Measurements from ENCODE around the gene PLEKHH1.
"Not testable (repeated sequence)": the region's sequence is repeated elsewhere in the genome, so short reads cannot be mapped to it uniquely, and the experiment has no call there.

Gene PLEKHH1

DNA sequence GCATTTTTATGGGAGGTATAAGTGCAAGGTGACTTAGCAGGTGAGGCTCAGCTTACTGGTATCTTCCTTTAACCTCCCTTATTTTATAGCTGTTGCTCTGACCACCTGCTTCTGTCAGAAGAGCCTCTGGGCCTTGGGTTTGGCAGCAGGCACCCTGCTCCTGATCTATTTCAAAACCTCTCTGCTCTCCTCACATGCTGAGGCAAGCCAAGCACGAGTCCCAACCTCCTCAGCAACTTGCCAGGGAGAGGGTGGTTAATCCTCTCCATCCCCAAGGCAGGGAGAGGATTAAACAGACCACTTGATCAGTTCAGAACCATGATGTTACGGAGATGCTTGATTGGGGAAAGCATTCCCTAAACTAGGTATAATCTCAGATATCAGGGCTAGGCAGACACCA is 5.4 kb downstream of the PLEKHH1 start:
- no peaks in the 10 kb centered on the region for H3K9me3 ChIP-seq
- H3K36me3 ChIP-seq = no peaks in the 10 kb centered on the region
- no peaks in the 10 kb centered on the region for H3K4me1 ChIP-seq
- TF ChIP-seq CTCF (IDR thresholded peaks at IDR 0.05; ENCODE audit: low read depth, low read length) = no peak
- H3K4me3 ChIP-seq (ENCODE audit: low read depth, low read length) = no peak overlapping the region
- H3K27me3 ChIP-seq = no peaks in the 10 kb centered on the region
- DNase-seq = no peak

GRCh38 chr14:67539116-67539515 is 6.0 kb downstream of the PLEKHH1 start:
- H3K27me3 ChIP-seq = no peaks in the 10 kb centered on the region

GRCh38 chr14:67541448-67542387 is 8.6 kb downstream of the PLEKHH1 start:
- Histone ChIP-seq H3K9me3 (no peaks in the 10 kb centered on the region), H3K36me3 (no peaks in the 10 kb centered on the region), H3K4me1 (no peaks in the 10 kb centered on the region), H3K4me3 (ENCODE audit: low read depth, low read length) (no peak overlapping the region), H3K27me3 (no peaks in the 10 kb centered on the region)
- DNase-seq = no peak
- TF ChIP-seq CTCF (IDR thresholded peaks at IDR 0.05; ENCODE audit: low read depth, low read length) = no peak

More at GRCh38 chr14:67539116-67539515, 6.0 kb downstream of the PLEKHH1 start:
- TF ChIP-seq CTCF (IDR thresholded peaks at IDR 0.05; ENCODE audit: low read depth, low read length) = no peak
- Histone ChIP-seq H3K4me1 (no peaks in the 10 kb centered on the region), H3K36me3 (no peaks in the 10 kb centered on the region), H3K9me3 (no peaks in the 10 kb centered on the region), H3K4me3 (ENCODE audit: low read depth, low read length) (no peak overlapping the region)
- DNase-seq = no peak

- not testable (repeated sequence) for H3K4me3 ChIP-seq (ENCODE audit: low read depth, low read length); H3K36me3 ChIP-seq; H3K4me1 ChIP-seq; DNase-seq; H3K9me3 ChIP-seq; H3K27me3 ChIP-seq
These were observed 9.5 kb downstream of the PLEKHH1 start for GRCh38 chr14:67542620-67543019.

DNA sequence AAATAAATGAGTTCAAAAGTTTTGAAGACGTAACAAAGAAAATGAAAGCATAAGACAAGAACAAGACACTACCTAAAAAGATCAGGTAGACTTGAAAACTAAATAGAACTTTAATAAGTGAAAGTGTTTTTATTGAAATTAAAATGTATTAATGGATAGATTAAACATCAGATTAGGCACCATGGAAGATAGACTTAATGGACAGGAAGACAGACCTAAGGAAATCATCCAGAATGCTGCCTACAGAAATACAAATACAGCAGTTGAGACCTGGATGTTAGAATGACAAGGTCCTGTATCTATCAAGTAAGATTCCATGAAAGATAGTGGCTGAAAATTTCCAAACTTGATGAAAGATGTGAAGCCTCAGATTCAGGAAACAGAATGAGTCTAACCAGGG is 11.5 kb downstream of the PLEKHH1 start:
- H3K9me3 ChIP-seq = no peaks in the 10 kb centered on the region
- H3K4me1 ChIP-seq = no peaks in the 10 kb centered on the region
- no peak for DNase-seq
- no peaks in the 10 kb centered on the region for H3K27me3 ChIP-seq
- no peak overlapping the region for H3K4me3 ChIP-seq (ENCODE audit: low read depth, low read length)
- no peaks in the 10 kb centered on the region for H3K36me3 ChIP-seq
- TF ChIP-seq CTCF (IDR thresholded peaks at IDR 0.05; ENCODE audit: low read depth, low read length) = no peak

GRCh38 chr14:67547224-67547780 is 14.2 kb downstream of the PLEKHH1 start:
- H3K4me3 ChIP-seq (ENCODE audit: low read depth, low read length) = no peak overlapping the region
- DNase-seq = no peak
- no peaks in the 10 kb centered on the region for H3K9me3 ChIP-seq
- no peaks in the 10 kb centered on the region for H3K27me3 ChIP-seq
- no peaks in the 10 kb centered on the region for H3K4me1 ChIP-seq
- no peak for TF ChIP-seq CTCF (IDR thresholded peaks at IDR 0.05; ENCODE audit: low read depth, low read length)
- no peaks in the 10 kb centered on the region for H3K36me3 ChIP-seq
